Measurements from ENCODE around the gene NFKBIE.

DNA sequence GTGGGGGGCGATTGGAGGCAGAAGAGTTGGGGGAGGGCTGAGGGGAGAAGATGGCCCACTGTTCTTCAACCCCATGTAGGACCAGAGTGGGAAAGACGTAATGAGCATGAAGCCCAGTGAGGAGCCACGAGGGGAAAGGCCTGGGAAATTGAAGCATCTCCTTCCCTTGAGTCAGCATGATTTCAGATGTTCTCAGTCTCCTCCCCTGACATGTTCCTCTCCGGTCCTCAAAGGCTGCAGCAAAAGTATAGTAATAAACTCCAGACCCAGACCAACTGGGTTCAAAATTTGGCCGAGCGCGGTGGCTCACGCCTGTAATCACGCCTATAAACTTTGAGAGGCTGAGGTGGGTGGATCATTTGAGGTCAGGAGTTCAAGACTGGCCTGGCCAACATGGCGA, 1.9 kb upstream of the NFKBIE start:
- TF ChIP-seq, protein P1, sequence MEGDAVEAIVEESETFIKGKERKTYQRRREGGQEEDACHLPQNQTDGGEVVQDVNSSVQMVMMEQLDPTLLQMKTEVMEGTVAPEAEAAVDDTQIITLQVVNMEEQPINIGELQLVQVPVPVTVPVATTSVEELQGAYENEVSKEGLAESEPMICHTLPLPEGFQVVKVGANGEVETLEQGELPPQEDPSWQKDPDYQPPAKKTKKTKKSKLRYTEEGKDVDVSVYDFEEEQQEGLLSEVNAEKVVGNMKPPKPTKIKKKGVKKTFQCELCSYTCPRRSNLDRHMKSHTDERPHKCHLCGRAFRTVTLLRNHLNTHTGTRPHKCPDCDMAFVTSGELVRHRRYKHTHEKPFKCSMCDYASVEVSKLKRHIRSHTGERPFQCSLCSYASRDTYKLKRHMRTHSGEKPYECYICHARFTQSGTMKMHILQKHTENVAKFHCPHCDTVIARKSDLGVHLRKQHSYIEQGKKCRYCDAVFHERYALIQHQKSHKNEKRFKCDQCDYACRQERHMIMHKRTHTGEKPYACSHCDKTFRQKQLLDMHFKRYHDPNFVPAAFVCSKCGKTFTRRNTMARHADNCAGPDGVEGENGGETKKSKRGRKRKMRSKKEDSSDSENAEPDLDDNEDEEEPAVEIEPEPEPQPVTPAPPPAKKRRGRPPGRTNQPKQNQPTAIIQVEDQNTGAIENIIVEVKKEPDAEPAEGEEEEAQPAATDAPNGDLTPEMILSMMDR (IDR thresholded peaks at IDR 0.05; ENCODE audit: insufficient read depth, low read depth, low read length), result no peak
- no peak for TF ChIP-seq EZH2 (IDR thresholded peaks at IDR 0.05; ENCODE audit: insufficient read depth, low read length)
